ENCODE results near the gene FSTL1.
A peak's percentile ranks its signal among the peaks of the same experiment; 100 is the strongest.

The FSTL1 gene

DNA sequence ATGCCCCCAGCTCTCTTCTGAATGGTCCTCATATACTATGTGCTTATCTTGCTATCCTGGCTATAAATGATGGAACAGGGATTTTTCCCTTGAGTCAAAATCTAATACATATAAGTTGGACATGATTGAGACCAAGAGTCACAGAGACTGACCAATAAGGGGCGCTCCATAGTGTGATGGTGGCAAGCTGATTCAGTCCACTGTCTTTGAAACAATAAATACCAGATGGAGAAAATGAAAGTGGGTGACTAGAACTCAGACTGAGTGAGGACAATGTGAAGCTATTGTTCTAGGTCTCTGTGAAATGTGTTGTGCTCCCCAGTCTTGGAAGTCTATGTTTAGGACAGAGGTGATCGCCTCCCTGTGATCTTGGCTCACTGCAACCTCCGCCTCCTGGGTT lies 10.6 kb upstream of the FSTL1 start:
- Histone ChIP-seq H3K9me3 (ENCODE audit: control insufficient read depth, low read depth, low read length) (no peaks in the 10 kb centered on the region), H3K4me3 (ENCODE audit: low read length) (no peak overlapping the region), H3K27ac (ENCODE audit: low read length) (no peak overlapping the region), H3K27me3 (ENCODE audit: control insufficient read depth, insufficient read depth, low read length) (no peaks in the 10 kb centered on the region), H3K36me3 (ENCODE audit: control insufficient read depth, low read depth, low read length) (no peaks in the 10 kb centered on the region), H3K9ac (ENCODE audit: low read length) (no peak overlapping the region), H3K4me1 (ENCODE audit: control insufficient read depth, low read depth, low read length) (peaks cover 11% of the 10 kb centered on the region)

DNA sequence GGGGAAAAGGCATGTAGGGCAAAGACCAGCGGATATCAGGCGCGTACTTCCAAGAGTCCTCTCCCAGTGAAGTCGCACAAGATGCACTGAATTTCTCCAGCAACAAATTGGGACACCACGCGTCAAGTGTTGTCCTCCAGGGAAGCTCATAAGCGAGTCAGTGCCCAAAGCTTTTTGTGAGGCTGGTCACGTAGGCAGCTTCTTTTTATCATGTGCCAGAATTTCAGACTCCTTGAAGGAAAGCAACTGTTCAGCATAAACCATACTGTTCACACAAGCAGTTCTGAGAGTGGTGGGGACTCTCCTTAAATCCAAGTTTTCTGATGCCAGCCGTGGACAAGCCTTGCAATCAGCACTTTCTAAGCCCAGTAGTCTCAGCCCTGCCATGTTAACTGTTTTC lies 10.1 kb upstream of the FSTL1 start:
- Histone ChIP-seq H3K27me3 (ENCODE audit: control insufficient read depth, insufficient read depth, low read length) (no peaks in the 10 kb centered on the region), H3K9me3 (ENCODE audit: control insufficient read depth, low read depth, low read length) (no peaks in the 10 kb centered on the region), H3K36me3 (ENCODE audit: control insufficient read depth, low read depth, low read length) (no peaks in the 10 kb centered on the region), H3K9ac (ENCODE audit: low read length) (no peak overlapping the region), H3K4me1 (ENCODE audit: control insufficient read depth, low read depth, low read length) (peaks cover 11% of the 10 kb centered on the region), H3K4me3 (ENCODE audit: low read length) (no peak overlapping the region), H3K27ac (ENCODE audit: low read length) (no peak overlapping the region)

DNA sequence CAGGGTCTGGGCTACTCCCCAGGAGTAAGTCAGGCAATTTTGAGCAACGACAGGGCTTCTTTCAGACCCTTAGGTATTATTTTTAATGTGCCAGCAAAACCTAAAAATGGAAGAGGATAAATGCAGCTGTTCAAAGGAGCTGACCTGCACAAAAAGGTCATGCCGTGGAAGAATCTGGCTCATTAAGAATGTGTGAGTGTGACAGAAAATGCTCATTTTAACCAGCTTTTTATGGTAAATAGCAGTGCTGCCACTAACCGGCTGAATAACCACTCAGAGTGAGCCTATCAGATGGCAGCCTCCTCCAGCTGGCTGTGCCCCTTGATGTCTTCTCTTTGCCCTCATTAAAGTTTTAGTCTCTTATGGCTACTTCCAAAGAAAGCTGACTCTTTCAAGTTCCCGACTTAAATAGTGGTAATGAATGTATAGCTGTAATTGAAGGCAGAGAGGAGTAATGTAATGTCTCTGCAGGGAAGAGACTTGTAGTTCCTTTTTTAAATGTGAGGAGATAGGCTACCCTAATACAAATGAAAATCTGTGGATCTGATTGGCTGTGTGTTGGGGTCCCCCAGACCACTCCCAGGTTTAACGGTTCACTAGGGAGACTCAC lies 9.5 kb upstream of the FSTL1 start:
- Histone ChIP-seq H3K27ac (ENCODE audit: low read length) (no peak overlapping the region), H3K4me1 (ENCODE audit: control insufficient read depth, low read depth, low read length) (peaks cover 11% of the 10 kb centered on the region), H3K4me3 (ENCODE audit: low read length) (no peak overlapping the region), H3K36me3 (ENCODE audit: control insufficient read depth, low read depth, low read length) (no peaks in the 10 kb centered on the region), H3K9ac (ENCODE audit: low read length) (no peak overlapping the region), H3K9me3 (ENCODE audit: control insufficient read depth, low read depth, low read length) (no peaks in the 10 kb centered on the region), H3K27me3 (ENCODE audit: control insufficient read depth, insufficient read depth, low read length) (no peaks in the 10 kb centered on the region)

DNA sequence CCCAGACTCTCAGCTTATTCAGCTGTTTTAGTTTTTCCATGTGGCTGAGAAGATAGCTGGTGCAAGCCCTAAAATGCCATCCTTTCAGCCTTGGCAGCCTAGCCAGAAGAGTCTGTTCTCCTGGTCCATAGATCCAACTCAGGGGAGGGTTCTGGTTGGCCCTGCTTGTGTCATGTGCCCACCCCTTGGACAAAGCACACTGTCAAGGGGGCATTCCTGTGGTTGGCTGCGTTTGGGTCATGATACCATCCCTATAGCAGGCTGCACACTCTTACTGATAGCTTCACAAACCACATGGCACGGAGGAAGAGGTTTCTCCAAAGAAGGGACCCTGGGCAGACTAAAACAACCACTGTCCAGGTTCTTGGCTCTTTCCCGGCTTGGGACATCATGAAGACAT lies 8.4 kb upstream of the FSTL1 start:
- H3K4me1 ChIP-seq (ENCODE audit: control insufficient read depth, low read depth, low read length) = peaks cover 11% of the 10 kb centered on the region

DNA sequence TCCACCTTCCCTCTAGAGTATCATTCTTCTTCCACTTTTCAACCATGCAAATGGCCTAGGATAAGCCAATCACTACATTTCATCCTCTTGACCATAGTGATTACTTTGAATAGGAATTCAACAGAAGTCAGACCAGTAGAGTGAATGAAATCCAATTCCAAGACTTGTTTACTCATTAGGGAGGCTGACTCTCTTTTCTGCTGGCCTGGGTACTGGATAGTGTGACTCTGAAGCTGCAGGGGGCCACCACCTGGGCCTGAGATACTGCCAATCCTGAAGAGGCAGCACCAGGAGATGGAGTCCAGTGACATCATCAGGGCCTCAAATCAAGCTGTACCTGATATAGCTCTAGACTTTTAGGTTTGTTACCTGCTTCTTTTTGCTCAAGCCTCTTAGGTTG lies 7.0 kb upstream of the FSTL1 start:
- peaks cover 11% of the 10 kb centered on the region for H3K4me1 ChIP-seq (ENCODE audit: control insufficient read depth, low read depth, low read length)
- H3K27me3 ChIP-seq (ENCODE audit: control insufficient read depth, insufficient read depth, low read length) = no peaks in the 10 kb centered on the region
- no peak overlapping the region for H3K9ac ChIP-seq (ENCODE audit: low read length)
- H3K9me3 ChIP-seq (ENCODE audit: control insufficient read depth, low read depth, low read length) = peaks cover 3% of the 10 kb centered on the region
- H3K27ac ChIP-seq (ENCODE audit: low read length) = no peak overlapping the region
- no peaks in the 10 kb centered on the region for H3K36me3 ChIP-seq (ENCODE audit: control insufficient read depth, low read depth, low read length)
- H3K4me3 ChIP-seq (ENCODE audit: low read length) = no peak overlapping the region

More for the DNA sequence above, 8.4 kb upstream of the FSTL1 start:
- Histone ChIP-seq H3K9me3 (ENCODE audit: control insufficient read depth, low read depth, low read length) (no peaks in the 10 kb centered on the region), H3K4me3 (ENCODE audit: low read length) (no peak overlapping the region), H3K9ac (ENCODE audit: low read length) (no peak overlapping the region), H3K27ac (ENCODE audit: low read length) (no peak overlapping the region), H3K36me3 (ENCODE audit: control insufficient read depth, low read depth, low read length) (no peaks in the 10 kb centered on the region), H3K27me3 (ENCODE audit: control insufficient read depth, insufficient read depth, low read length) (no peaks in the 10 kb centered on the region)

DNA sequence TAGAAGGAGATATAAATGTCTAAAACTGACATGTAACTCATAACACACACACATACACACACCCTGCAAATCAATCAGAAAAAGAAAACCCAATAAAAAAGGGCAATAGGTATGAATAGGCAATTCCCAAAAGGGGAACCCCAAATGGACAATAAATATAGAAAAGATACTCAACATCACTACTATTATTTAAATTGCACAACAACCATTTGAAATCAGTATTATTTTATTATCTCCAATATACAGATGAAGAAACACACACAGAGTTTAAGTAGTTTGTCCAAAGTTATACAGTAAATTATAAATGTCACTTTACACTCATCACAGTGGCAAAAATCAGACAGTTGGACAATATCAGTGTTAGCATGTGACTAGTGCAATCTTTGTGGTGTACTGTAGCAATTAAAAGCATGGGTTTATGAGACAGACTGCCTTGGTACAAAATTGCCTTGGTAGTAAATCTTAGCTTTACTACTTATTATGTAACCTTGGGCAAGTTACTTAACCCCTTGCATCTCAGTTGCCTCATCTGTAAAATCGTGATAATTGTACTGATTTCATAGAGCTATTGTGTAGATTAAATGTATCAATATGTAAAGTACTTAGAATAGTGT lies 3.4 kb upstream of the FSTL1 start:
- H3K4me3 ChIP-seq (ENCODE audit: low read length) = no peak overlapping the region
- no peak overlapping the region for H3K27ac ChIP-seq (ENCODE audit: low read length)
- H3K9ac ChIP-seq (ENCODE audit: low read length) = no peak overlapping the region
- no peaks in the 10 kb centered on the region for H3K36me3 ChIP-seq (ENCODE audit: control insufficient read depth, low read depth, low read length)
- peaks cover 3% of the 10 kb centered on the region for H3K9me3 ChIP-seq (ENCODE audit: control insufficient read depth, low read depth, low read length)
- peaks cover 12% of the 10 kb centered on the region for H3K4me1 ChIP-seq (ENCODE audit: control insufficient read depth, low read depth, low read length)
- peaks cover 10% of the 10 kb centered on the region for H3K27me3 ChIP-seq (ENCODE audit: control insufficient read depth, insufficient read depth, low read length)

DNA sequence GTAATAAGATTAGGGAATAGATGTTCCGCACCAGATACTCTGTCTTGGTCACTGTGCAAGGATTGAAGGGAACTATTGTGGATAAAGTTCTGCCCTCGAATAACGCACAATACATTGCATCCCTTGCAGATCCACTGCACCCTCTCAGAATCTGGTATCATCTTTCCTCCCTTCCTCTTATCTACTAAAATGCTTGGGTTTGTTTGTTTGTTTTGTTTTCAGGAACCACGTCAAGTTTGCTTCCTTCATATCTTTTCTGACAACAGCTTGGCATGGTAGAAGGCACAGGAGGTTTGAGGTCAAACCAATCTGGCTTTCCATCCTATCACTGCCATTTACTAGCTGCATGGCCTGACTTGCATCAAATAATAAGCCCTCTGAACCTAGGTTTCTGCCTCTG lies 2.0 kb upstream of the FSTL1 start:
- H3K36me3 ChIP-seq (ENCODE audit: control insufficient read depth, low read depth, low read length) = no peaks in the 10 kb centered on the region
- H3K27ac ChIP-seq (ENCODE audit: low read length) = no peak overlapping the region
- no peak overlapping the region for H3K9ac ChIP-seq (ENCODE audit: low read length)
- peaks cover 10% of the 10 kb centered on the region for H3K27me3 ChIP-seq (ENCODE audit: control insufficient read depth, insufficient read depth, low read length)
- H3K4me1 ChIP-seq (ENCODE audit: control insufficient read depth, low read depth, low read length) = peaks cover 25% of the 10 kb centered on the region
- no peak overlapping the region for H3K4me3 ChIP-seq (ENCODE audit: low read length)
- peaks cover 3% of the 10 kb centered on the region for H3K9me3 ChIP-seq (ENCODE audit: control insufficient read depth, low read depth, low read length)

DNA sequence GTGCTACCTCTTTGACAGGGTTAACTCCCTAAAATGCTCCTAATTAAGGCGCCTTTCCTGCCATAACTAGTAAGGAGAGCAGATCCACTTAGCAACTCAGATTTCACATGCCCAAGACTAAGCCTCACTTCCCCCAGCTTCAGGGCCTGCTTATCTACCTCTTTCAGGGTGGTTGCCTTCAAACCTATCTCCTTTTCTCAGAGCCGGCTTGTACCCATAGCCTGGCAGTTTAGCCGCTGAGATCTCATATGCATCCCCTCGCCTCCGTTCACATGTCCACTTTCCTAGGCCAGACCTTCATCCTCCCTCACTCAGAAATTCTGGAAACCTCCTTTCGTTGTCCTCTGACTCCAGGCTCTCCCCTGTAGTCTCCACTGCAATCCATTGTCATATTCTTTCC lies 1.0 kb upstream of the FSTL1 start:
- no peak overlapping the region for H3K9ac ChIP-seq (ENCODE audit: low read length)
- H3K9me3 ChIP-seq (ENCODE audit: control insufficient read depth, low read depth, low read length) = peaks cover 3% of the 10 kb centered on the region
- H3K4me3 ChIP-seq (ENCODE audit: low read length) = peak overlapping the region; percentile 87

DNA sequence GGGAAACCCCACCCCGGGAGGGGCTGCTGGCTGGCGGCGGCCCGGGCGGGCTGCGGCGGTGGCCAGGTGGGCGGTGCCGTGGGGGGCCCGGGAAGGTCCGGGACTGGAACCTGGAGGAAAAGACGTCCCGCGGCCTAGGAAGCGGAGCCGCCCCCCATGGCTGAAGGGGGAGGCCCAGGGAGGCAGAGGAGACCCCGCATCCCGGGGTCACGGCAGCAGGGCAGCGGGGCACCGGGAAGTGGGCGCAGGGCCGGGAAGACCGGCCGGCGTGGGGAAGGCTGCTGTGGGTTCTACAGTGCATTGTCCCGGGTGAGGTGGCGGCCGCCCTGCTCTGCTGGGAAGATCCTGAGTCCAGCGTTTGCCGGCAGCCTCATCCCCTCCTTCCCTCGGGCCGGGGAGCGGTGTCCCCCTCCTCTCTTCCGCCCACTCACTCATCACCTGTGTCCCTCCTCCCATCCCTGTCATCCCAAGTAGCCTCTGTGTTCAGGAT lies 525 bp upstream of the FSTL1 start:
- Histone ChIP-seq H3K36me3 (ENCODE audit: control insufficient read depth, low read depth, low read length) (no peaks in the 10 kb centered on the region), H3K9ac (ENCODE audit: low read length) (peak overlapping the region; percentile 73), H3K27ac (ENCODE audit: low read length) (no peak overlapping the region), H3K4me1 (ENCODE audit: control insufficient read depth, low read depth, low read length) (peaks cover 25% of the 10 kb centered on the region), H3K9me3 (ENCODE audit: control insufficient read depth, low read depth, low read length) (peaks cover 3% of the 10 kb centered on the region), H3K4me3 (ENCODE audit: low read length) (peak overlapping the region; percentile 87), H3K27me3 (ENCODE audit: control insufficient read depth, insufficient read depth, low read length) (peaks cover 10% of the 10 kb centered on the region)

More for the DNA sequence above, 1.0 kb upstream of the FSTL1 start:
- Histone ChIP-seq H3K4me1 (ENCODE audit: control insufficient read depth, low read depth, low read length) (peaks cover 25% of the 10 kb centered on the region), H3K36me3 (ENCODE audit: control insufficient read depth, low read depth, low read length) (no peaks in the 10 kb centered on the region), H3K27ac (ENCODE audit: low read length) (no peak overlapping the region), H3K27me3 (ENCODE audit: control insufficient read depth, insufficient read depth, low read length) (peaks cover 10% of the 10 kb centered on the region)

DNA sequence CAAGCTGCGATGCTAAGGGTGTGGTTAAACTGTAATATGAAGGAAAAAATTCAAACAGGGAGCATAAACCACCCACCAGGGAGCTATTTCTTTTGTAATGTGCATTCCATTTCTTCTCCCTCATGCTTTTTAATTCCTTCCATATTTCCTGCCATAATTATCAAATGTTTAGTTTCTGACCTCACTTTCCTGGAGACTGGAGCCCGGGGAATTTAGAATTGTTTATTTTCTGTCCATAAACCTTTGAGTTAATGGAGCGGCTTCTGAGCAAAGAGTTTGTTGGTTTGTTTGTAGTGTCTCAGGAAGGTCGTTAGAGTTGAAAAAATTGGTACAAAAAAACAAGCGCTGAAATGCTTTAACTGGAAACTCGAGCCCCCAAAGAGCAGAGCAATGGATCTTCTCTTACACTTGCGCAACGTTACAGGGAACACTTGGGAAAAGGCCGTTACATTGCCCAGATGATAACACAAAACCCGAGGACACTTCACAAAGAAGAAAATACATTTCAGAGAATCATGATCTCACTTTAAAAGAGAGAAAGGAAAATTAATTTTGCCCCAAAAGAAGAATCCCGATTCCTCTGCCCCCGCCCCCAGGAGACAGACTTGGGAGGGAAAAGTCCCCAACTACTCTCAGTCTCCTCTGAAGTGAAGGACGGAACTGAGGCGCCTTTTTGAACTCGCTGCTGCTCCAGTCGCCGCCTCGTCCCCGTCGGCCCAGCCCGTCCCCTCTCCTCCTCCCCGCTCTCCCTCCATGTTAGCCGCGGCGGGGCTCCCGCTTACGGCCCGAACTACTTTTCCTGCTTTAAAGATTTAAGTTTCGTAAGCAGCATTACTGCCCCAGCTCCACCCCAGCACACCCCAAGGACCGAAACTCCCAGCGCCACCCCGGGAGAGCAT lies 842 bp downstream of the FSTL1 start:
- H3K4me3 ChIP-seq (ENCODE audit: low read length) = peak overlapping the region; percentile 87
- no peak overlapping the region for H3K27ac ChIP-seq (ENCODE audit: low read length)
- H3K9ac ChIP-seq (ENCODE audit: low read length) = peak overlapping the region; percentile 73
- peaks cover 10% of the 10 kb centered on the region for H3K27me3 ChIP-seq (ENCODE audit: control insufficient read depth, insufficient read depth, low read length)
- no peaks in the 10 kb centered on the region for H3K36me3 ChIP-seq (ENCODE audit: control insufficient read depth, low read depth, low read length)
- H3K9me3 ChIP-seq (ENCODE audit: control insufficient read depth, low read depth, low read length) = peaks cover 3% of the 10 kb centered on the region
- H3K4me1 ChIP-seq (ENCODE audit: control insufficient read depth, low read depth, low read length) = peaks cover 25% of the 10 kb centered on the region

DNA sequence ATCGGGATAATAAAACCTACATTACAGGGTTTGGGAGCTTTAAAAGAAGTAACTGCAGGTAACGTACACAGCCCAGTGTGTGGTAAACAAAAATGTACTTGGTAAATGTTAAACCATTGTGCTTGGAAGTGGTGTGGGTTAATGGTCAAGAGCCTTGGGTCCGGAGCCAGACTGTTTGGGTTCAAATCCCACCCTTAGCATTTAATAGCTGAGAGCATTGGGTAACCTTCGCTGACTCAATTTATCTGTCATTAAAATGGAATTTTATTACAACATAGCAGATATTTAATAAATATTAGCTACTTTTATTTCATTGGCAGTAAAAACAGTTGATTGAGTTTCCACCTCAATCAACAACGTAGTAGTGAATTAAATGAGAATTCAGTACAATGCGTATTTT lies 1.5 kb downstream of the FSTL1 start:
- H3K36me3 ChIP-seq (ENCODE audit: control insufficient read depth, low read depth, low read length) = no peaks in the 10 kb centered on the region
- H3K9me3 ChIP-seq (ENCODE audit: control insufficient read depth, low read depth, low read length) = peaks cover 3% of the 10 kb centered on the region
- peak overlapping the region; percentile 73 for H3K9ac ChIP-seq (ENCODE audit: low read length)
- H3K27me3 ChIP-seq (ENCODE audit: control insufficient read depth, insufficient read depth, low read length) = peaks cover 10% of the 10 kb centered on the region
- peaks cover 25% of the 10 kb centered on the region for H3K4me1 ChIP-seq (ENCODE audit: control insufficient read depth, low read depth, low read length)
- H3K4me3 ChIP-seq (ENCODE audit: low read length) = peak overlapping the region; percentile 87
- no peak overlapping the region for H3K27ac ChIP-seq (ENCODE audit: low read length)
